ENCODE results near the gene SH3BP1. TPM values are rescaled to one million over a fixed set of nuclear protein-coding genes. Genes with fewer than 3 reads are reported as not detected.

Gene SH3BP1
- total RNA-seq, 1 experiment from 2014 or later = 60.5 TPM

GRCh38 chr22:37628830-37629229 is 10.6 kb upstream of the SH3BP1 start:
- Histone ChIP-seq H2AFZ (no peak overlapping the region), H3K9me3 (ENCODE audit: insufficient read depth, low read depth) (no peaks in the 10 kb centered on the region), H3K27ac (no peak overlapping the region), H3K79me2 (ENCODE audit: low read depth) (no peaks in the 10 kb centered on the region), H3K4me2 (no peak overlapping the region), H4K20me1 (ENCODE audit: insufficient read depth) (peaks cover 6% of the 10 kb centered on the region), H3K4me3 (no peak overlapping the region), H3K36me3 (ENCODE audit: low read depth) (peaks cover 14% of the 10 kb centered on the region), H3K27me3 (ENCODE audit: insufficient read depth, low read depth) (no peaks in the 10 kb centered on the region), H3K9me2 (ENCODE audit: insufficient read depth) (no peaks in the 10 kb centered on the region), H3F3A (ENCODE audit: insufficient read depth, low read depth) (peaks cover 17% of the 10 kb centered on the region), H3K4me1 (replicated peaks; ENCODE audit: insufficient read depth) (no peaks in the 10 kb centered on the region)
- DNase-seq = no peak
- ChIA-PET POLR2A (ENCODE audit: unreplicated experiment) (interaction anchor here (0.6 kb wide), 1 partner anchor 116 kb away, joined by 6 read pairs; no protein-coding TSS in a partner anchor), CTCF (interaction anchor here (0.7 kb wide), 1 partner anchor 15 kb away, joined by 11 read pairs; no protein-coding TSS in a partner anchor)
- BruUV-seq (replicated peaks) = no TSS peak
- intact Hi-C loops (cut with micrococcal nuclease; ENCODE audit: unreplicated experiment) = no loop called here
- TF ChIP-seq EZH2 (IDR thresholded peaks at IDR 0.05; ENCODE audit: low read depth) (no peak), CTCF (conservative IDR thresholded peaks at IDR 0.05) (no peak)

- no peak for TF ChIP-seq CTCF (conservative IDR thresholded peaks at IDR 0.05)
- no TSS peak for BruUV-seq (replicated peaks)
- no peaks in the 10 kb centered on the region for H3K9me2 ChIP-seq (ENCODE audit: insufficient read depth)
- no peak overlapping the region for H2AFZ ChIP-seq
- no peaks in the 10 kb centered on the region for H3K27me3 ChIP-seq (ENCODE audit: insufficient read depth, low read depth)
- H4K20me1 ChIP-seq (ENCODE audit: insufficient read depth) = peaks cover 3% of the 10 kb centered on the region
- no peak overlapping the region for H3K4me2 ChIP-seq
- POLR2A ChIA-PET (ENCODE audit: unreplicated experiment) = interaction anchor here (0.7 kb wide), 1 partner anchor 305 kb away, joined by 3 read pairs; no protein-coding TSS in a partner anchor
- no peaks in the 10 kb centered on the region for H3K9me3 ChIP-seq (ENCODE audit: insufficient read depth, low read depth)
- CTCF ChIA-PET = interaction anchor here (0.6 kb wide), 3 partner anchors 21 to 191 kb away, joined by 3 to 9 read pairs (median 7); no protein-coding TSS in a partner anchor
- H3K4me1 ChIP-seq (replicated peaks; ENCODE audit: insufficient read depth) = no peaks in the 10 kb centered on the region
- intact Hi-C loops (cut with micrococcal nuclease; ENCODE audit: unreplicated experiment) = no loop called here
- H3K79me2 ChIP-seq (ENCODE audit: low read depth) = no peaks in the 10 kb centered on the region
- H3F3A ChIP-seq (ENCODE audit: insufficient read depth, low read depth) = peaks cover 19% of the 10 kb centered on the region
- H3K4me3 ChIP-seq = no peak overlapping the region
- no peak for DNase-seq
- peaks cover 10% of the 10 kb centered on the region; the same call in 1 of the 2 replicates for H3K36me3 ChIP-seq (ENCODE audit: low read depth)
- H3K27ac ChIP-seq = no peak overlapping the region
These were observed 9.5 kb upstream of the SH3BP1 start for GRCh38 chr22:37629928-37630327.

GRCh38 chr22:37630839-37631435 is 8.5 kb upstream of the SH3BP1 start:
- H3K9me2 ChIP-seq (ENCODE audit: insufficient read depth) = no peaks in the 10 kb centered on the region

More at GRCh38 chr22:37630839-37631435, 8.5 kb upstream of the SH3BP1 start:
- Histone ChIP-seq H3F3A (ENCODE audit: insufficient read depth, low read depth) (peaks cover 19% of the 10 kb centered on the region), H3K36me3 (ENCODE audit: low read depth) (no peaks in the 10 kb centered on the region), H3K4me3 (no peak overlapping the region), H2AFZ (no peak overlapping the region), H3K27me3 (ENCODE audit: insufficient read depth, low read depth) (no peaks in the 10 kb centered on the region), H4K20me1 (ENCODE audit: insufficient read depth) (no peaks in the 10 kb centered on the region), H3K27ac (no peak overlapping the region), H3K4me1 (replicated peaks; ENCODE audit: insufficient read depth) (no peaks in the 10 kb centered on the region), H3K79me2 (ENCODE audit: low read depth) (no peaks in the 10 kb centered on the region), H3K4me2 (no peak overlapping the region), H3K9me3 (ENCODE audit: insufficient read depth, low read depth) (no peaks in the 10 kb centered on the region)
- intact Hi-C loops (cut with micrococcal nuclease; ENCODE audit: unreplicated experiment) = no loop called here
- TF ChIP-seq EZH2 (IDR thresholded peaks at IDR 0.05; ENCODE audit: low read depth) = no peak
- no peak for TF ChIP-seq CTCF (conservative IDR thresholded peaks at IDR 0.05)
- POLR2A ChIA-PET (ENCODE audit: unreplicated experiment) = interaction anchor here (0.6 to 0.7 kb wide), 2 partner anchors 16 to 306 kb away, joined by 3 to 6 read pairs; no protein-coding TSS in a partner anchor
- CTCF ChIA-PET = interaction anchor here (0.7 kb wide), 1 partner anchor 1064 kb away, joined by 3 read pairs; no protein-coding TSS in a partner anchor
- no TSS peak for BruUV-seq (replicated peaks)
- DNase-seq = no peak

Measured in PC-9 (cell line).